Stimulated activated CD4-positive, alpha-beta T cell treated with anti-CD3 and anti-CD28 coated beads, Interleukin-1b, Interleukin-23, amount 100 ng/mL, for 4 hours (primary cell): Measurements from ENCODE around the gene TMEM186.
"Not testable (repeated sequence)": the region's sequence is repeated elsewhere in the genome, so short reads cannot be mapped to it uniquely, and the experiment has no call there.

ENCODE experiments used
- DNase-seq, 2 donors: peaks; one replicate each; pipeline ENCODE4 v3.0.0-alpha.2; 2020; ENCODE audit warnings: low read depth in 2 of 2

The TMEM186 gene

DNA sequence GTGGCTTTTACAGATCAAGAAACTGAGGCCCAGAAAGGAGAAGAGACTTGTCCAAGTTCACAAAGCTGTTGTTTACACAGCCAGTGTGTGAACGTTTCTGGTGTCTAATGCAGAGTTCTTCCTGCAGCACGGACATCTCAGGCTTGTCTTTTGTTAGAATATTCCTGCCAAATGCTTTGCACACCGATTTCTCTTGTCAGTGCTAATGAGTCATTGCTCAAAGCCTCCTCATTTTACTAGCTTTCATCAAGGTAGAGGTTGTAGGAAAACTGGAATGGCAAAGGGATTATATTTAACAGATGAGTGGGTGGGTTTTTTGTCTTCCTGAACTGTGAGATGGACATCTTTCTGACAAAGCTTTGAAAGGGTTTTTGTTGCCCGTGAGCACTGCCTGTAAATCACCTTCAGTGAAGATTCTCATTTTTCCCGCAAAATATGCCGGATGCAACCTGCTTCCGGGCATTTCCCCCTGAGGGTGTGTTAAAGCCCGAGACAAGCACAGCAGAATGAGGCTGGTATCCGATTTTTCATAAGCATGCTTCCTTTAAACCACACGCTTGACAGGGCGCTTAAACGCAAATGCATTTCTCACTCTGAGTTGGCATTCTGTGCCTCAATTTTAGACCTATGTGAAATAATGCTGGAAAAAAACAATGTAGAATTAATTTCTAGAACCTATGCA lies 14.9 kb upstream of the TMEM186 start:
- DNase-seq, result no peak

DNA sequence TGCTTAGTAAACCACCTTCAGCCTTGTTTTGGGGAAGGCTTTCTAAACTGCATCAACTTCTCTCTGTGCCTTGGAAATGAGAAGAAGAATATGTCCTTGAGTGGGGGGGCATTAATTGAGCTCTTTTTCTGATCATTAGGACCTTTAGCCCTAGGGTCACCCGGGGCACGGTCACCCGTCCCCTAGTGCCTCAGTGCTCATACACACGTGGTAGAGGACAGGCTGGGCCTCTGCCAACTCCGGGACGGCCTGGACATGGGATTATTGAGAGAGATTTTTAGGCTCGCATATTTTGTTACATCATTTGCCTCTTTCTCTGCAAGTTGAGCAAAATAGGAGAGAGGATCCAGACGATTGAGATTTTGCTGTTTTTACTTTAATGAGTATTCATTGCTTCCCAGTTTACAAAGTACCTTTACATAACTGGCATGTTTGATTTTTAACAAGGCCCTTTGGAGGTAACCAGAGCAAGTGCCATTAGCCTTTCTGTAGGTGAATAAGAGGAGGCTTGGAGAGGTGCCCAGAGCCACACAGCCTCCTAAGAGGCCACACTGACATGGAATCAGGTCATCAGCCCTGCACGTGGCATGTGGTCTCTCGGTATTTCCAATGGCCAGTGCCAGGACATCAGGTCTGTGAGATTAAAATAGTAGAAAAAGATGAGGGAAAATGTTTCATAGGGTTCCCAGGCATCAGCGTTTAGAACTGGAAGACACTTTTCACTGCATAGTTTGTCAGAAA lies 11.3 kb upstream of the TMEM186 start:
- DNase-seq, result no peak

DNA sequence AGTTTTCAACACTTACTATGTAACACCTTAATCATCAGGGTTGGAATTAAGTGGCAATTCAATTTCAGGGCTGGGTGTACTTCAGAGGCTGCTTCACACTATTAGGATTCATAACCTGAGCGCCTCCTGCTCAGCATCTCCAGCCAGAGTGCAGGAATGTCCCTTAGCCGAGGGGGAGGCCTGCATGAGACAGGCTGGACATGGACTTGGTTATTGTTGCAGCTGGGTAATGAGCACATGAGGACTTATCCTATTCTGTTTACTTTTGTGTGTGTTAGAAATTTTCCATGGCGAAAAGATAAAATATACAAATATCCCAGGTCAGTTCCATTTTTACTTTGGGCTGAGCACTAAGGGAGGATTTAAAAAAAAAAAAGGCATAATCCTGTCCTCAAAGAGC lies 10.6 kb upstream of the TMEM186 start:
- no peak for DNase-seq

DNA sequence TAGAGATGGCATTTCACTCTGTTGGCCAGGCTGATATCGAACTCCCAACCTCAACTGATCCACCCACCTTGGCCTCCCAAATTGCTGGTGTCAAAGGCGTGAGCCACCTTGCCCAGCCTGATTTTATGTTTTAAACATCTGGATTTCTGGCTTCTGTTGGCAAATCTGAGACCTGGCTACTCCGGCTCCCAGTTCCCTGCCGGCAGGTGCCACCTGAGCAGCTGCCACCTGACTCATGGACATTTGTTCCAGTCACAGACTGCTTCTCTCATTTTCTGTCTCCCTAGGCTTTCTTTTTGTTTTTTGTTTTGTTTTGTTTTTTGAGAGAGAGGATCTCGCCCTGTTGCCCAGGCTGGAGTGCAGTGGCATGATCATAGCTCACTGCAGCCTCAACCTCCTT lies 9.8 kb upstream of the TMEM186 start:
- DNase-seq, result no peak

DNA sequence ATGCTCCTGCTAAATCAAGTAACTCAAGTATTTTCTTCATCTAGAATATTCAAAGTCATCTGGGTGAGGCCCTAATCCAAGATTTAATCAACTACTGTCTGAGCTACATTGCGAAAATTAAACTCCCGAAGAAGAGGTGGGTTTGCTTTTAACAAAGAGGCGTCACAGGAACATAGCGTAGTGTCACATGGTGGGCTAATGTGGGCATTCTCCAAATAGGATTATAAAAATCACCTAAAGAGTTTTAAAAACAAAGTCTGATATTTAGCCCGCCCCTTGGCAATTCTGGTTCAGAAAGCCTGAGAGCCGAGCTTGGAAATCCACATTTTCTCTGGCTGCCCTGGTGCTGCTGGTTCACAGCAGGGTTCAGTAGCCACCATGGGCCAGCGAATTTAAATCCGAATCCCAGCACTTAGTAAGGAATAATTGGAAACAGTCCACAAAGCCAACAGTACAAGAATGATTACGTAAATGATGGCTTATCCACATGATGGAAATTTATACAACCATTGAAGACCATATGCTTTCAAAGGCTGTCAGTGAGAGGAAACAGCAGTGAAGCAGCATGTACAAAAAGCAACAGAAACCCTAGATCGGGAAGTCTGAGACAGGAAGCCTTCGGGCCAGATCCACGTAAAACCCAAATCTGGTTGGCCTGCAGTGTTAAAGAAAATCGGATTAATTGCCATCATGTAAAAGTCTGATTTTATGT lies 9.0 kb upstream of the TMEM186 start:
- no peak for DNase-seq

DNA sequence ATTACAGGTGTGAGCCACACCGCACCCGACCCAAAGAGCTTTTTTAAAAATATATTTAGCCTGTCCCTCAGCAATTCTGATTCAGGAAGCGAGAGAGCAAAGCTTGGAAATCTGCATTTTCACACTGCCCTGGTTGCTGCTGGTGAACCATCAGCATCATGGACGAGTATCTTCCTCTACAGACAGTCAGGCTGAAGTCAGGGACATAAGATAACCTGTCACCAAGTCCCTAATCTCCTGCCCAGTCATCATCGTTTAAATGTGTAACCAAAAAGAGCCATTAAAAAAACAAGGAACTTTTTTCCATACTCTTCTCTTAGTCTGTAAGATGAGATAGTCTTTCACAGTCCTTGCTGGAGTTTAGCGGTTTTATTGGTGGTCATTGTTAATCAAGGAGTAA lies 6.9 kb upstream of the TMEM186 start:
- DNase-seq, result no peak

DNA sequence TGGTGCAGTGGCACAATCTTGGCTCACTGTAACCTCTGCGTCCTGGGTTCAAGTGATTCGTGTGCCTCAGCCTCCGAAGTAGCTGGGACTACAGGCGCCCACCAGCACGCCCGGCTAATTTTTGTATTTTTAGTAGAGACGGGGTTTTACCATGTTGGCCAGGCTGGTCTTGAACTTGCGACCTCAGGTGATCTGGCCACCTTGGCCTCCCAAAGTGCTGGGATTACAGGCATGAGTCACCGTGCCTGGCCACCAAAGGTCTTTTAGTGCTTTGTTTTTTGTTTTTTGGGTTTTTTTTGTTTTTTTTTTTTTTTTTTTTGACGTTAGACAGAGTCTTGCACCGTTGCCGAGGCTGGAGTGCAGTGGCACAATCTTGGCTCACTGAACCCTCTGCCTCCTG lies 6.3 kb upstream of the TMEM186 start:
- not testable (repeated sequence) for DNase-seq

DNA sequence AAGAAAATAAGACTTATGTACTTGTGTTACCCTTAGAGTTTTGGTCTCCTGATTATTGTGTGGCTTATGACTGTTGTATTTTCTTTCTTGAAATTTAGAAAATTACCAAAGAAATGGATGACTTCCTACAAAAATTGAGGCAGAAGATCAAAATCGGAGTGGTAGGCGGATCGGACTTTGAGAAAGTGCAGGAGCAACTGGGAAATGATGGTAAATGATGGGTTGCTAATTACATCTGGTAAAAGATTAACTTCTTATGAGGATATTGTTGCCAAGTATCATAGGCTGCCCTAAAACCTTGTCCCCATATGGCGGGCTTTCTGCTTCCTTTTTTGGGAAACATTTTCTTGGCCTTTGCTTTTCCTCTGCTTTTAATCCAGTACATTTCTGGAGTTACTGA lies 4.3 kb upstream of the TMEM186 start:
- no peak for DNase-seq

DNA sequence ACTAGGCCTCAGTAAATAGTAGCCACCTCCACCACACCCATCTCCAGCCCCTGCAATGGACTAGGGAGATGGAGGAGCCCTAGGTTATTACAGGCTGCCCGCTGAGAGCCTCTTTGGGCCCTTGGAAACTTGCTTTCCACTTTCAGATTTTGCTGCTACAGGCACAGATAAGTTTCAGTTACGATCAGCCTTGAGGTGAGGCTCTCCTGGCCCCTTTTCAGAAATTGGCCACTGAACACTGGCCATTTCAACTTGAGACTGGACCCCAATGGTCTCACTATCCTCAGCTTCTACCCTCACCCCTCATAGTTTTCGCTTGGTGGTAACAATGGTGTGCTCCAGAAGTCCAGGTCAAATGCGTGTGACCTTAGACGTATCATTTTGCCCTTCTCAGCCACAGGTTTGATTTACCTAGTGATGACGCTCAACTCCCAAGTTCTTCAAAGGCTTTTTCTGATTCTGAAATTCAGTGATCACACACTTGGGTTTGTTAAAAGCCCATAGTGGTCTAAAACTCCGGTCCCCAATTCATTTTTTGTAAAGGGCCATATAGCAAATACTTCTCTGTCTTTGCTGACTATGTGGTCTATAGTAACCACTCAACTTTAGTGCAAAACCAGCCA lies 1.2 kb upstream of the TMEM186 start:
- DNase-seq, result no peak

DNA sequence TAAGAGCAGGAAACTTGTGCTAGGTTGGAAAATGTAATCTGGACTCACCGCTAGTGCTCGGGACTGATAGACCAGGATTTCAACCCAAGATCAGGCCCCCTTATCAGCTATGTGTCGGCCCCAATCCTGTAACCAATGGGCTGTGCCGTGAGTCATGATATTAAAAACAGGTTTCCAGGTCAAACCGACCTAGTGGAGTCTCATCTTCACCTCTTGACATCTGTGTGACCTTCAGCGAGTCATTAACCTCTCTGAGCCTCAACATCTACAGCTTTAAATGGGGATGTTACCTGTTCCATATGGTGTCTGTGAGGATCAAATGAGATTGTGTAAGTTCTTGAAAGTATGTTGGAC lies 712 bp upstream of the TMEM186 start:
- no peak for DNase-seq

DNA sequence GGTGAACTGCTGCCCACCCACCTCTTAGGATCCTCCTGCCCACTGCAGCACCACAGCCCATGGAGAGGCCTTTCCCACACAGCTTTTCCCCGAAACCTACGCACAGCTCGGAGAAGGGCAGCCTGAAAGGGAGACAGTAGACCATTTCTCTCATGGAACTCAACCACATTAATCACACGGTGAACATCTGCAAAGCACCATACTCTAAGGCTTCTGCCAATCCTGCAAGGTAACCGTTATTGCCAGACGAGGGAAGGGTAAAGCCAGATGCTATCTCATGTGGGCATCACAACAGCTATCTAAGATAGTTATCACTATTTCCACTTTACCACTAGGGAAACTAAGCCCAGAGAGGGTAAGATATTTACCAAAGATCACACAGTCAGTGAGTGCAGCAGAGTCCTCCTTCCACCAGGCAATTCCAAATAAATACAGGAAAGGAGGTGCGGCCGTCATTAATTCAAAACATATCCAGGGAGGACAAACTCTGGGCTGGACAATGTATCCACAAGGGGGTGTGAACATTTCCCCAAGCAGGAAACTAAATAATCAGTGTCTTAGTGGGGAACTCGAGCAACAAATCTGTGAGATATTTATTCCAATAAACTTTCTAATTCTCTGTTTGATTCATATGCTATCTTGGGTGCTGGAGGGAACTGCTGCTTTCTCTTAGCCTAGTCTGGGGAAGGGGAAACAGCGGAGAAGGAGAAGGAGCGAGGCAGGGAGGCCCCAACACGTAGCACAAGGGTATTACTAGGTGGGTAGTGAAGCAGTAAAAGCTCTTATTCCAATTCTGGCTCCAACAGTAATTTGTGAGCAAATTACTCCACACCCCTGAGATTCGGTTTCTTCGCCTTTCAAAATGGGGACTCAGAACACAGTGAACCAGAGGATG lies 723 bp downstream of the TMEM186 start:
- no peak for DNase-seq

DNA sequence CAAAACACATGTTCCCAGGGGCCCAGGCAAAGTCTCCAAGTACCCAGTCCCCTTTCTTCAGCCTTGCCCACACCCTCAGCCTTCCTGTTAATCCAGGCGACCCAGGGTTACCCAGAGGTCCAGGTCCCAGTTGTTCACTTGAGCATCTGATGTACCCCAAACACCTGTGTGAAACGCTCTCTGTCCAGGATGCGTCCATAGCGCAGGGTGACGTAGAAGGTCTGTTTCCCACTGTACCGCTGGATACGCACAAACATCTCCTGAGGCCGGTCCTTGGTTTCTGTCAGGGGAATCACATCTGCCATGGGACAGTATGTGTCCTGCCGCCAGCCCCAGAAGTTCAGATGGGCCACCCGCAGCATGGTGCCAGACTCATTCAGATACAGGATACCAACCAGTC lies 1.6 kb downstream of the TMEM186 start:
- no peak for DNase-seq

DNA sequence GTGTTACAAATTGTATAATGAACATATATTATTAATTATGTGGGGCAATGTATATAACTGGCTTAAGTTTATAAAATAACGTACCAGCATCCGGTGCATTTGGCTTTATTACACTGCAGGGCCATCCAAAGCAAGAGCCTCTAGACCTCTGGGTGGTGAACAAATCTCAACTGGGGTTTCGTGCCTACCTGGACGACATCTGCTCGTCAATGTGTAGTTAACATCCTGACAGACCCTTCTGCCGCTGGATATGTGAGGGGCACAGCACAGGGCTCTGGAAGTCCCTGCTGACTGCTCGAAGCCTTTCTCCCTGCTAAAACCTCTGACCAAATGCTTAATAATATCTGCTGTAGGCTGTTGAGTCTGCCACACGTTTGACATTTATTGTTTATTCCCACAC lies 2.3 kb downstream of the TMEM186 start:
- DNase-seq, result no peak

DNA sequence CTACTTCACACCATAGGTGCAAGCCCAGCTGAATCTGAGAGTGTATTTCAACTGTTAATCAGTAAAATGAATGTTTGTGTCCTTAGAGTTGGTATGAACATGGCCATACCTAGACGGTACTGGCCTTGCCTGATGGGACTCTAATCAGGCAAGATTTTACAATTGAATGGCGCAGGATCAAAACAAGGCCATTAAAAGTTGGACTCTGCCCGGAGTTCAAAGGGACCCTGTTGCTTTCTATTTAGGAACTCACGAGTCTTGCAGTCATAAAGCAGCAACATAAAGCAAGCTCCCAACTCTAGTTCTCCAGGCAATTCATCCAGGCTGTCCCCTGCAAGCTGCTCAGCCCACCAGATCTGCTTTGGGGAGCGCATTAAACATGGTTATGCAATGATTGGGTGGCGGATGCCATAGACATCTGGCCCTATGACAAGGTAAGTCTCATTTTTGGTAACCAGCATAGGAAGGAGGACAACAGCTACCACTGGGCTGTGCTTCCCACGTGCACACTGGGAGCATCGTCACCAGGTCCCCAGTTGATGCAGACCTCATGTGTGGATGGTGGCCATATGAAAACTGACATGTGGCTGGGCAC lies 8.8 kb downstream of the TMEM186 start:
- DNase-seq, result no peak

DNA sequence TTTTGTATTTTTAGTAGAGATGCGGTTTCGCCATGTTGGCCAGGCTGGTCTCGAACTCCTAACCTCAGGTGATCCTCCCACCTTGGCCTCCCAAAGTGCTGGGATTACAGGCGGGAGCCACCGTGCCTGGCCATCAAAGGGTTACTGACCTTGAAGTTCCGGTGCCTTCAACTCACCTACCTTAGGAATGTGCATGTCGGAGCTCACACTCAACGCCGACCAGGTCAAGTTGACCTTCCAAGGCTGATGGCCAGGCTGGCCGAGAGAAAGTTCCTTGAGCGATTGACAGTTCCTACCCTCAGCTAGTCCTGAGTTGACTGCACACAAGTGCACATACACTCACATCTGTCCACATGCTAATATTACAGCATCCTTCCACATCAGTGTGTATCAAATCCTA lies 11.1 kb downstream of the TMEM186 start:
- not testable (repeated sequence) for DNase-seq

DNA sequence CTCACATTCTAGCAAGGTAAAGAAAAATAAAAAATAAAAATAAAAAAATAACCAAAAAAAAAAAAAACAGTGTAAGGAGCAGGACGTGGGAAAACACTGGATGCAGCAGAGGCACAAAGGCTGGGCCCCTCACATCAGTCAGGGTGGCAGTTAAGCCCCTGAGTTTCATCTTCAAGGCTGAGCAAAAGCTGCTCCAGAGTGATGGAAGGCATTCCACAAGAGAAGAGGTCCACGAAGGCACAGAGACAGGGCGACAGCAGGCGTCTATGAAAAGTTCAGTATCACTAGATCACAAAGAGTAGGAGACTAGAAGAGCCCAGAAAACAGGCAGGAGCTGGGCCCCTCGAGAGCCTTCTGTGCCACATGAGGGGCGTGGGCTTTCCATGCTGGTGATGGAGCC lies 12.0 kb downstream of the TMEM186 start:
- no peak for DNase-seq

DNA sequence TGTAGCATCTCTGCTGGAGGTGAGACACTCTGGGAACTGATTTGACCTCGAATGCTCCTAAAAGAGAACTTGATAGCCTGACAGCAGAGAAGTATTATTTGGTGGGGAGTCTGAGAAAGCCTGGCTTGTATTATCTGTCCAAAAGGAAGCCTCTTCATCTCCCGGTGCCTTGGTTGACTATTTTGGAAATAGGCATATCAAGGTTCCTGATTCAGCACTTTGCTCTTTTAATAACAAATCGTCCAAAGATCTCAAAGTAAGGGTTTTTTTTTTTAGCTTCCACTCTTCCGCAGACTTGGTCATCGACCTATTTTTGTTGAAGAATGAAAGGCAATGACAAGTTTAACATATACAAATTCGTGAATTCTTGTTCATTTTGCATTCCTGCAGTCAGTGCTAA lies 14.8 kb downstream of the TMEM186 start:
- DNase-seq, result no peak

DNA sequence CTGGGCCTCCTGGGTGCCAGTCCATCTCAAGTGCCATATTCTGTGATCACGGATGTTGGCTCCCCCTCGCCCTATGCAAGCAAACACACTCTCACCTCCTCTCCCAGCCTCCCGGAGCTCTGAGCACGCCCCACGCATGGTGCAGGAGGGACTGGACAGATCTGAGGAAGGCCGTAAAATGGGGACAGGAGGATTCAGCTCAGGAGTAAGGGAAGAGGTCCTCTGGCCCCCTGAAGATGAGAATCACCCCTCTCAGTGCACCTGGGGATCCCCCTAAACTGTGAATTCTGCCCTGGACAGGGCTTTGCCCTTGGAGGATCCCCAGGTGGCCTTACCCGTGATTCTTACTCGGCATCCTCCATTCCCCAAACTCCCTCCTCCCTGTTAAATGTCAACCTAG lies 15.6 kb downstream of the TMEM186 start:
- no peak for DNase-seq

DNA sequence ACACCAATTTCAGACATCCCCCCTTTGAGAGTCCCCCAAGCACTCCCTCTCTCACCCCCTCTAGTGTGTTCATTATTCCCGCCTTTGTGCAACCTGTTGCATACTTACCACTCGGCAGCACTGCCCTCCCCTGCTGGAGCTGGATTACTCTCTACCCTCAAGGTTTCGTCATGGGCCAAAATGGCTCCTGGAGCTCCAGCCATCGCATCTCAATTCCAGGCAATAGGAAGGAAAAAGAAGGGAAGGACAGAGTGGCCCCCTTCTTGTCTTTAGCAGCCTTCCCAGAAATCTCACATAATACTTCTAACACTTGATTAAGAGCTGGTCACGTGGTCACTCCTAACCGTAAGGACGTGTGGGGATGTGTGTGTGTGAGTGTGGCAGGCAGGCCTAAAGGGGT lies 20.2 kb downstream of the TMEM186 start:
- DNase-seq, result no peak

DNA sequence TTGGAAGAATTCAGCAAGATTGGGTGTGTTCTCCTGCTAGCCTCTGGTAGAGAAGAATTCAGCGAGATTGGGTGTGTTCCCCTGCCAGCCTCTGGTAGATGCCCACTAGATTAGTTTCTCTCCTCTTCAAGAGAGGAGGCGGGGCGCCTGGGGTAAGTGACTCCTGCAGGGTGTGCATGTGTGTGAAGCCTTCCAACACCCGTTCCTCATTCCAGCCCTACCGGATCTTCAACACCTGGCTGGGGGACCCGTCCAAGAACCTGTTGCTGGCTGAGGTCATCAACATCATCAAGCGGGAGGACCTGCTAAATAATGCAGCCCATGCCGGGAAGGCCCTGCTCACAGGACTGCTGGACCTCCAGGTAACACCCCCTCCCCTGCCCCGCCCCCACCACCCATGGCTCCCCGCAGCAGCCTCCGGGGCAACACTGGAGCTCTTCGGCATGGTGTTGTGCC lies 21.3 kb downstream of the TMEM186 start:
- no peak for DNase-seq

DNA sequence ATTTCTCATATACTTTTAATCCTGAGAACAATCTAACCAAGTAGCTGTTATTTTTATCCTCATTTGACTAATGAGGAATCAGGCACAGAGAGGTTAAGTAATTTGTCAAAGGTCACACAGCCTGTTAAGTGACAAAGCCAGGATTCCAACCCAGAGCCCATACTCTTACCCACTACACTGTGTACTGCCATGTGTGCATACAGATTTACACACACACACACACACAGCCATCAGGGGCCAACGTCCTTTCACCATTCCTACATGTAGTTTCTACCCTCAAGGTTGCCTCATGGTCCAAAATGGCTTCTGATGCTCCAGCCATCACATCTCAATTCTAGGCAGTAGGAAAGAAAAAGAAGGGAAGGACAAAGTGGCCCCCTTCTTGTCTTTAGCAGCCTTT lies 22.1 kb downstream of the TMEM186 start:
- no peak for DNase-seq
